ENCODE data around the gene PLEKHA3.

The PLEKHA3 gene

GRCh38 chr2:178526256-178526655 lies 46.0 kb downstream of the PLEKHA3 start:
- DNase-seq (ENCODE audit: extremely low read depth, insufficient read length): no peak
- Histone ChIP-seq H3K27me3 (replicated peaks; ENCODE audit: control insufficient read depth, insufficient read depth, low read length) (no peaks in the 10 kb centered on the region), H3K4me3 (replicated peaks; ENCODE audit: low read depth, low read length) (no peak overlapping the region), H3K36me3 (ENCODE audit: control insufficient read depth, insufficient read depth, low read length) (no peaks in the 10 kb centered on the region)
- no peak for TF ChIP-seq CTCF (IDR thresholded peaks at IDR 0.05; ENCODE audit: insufficient read depth, low read length, poor library complexity, severe bottlenecking)

GRCh38 chr2:178527592-178527991 lies 47.3 kb downstream of the PLEKHA3 start:
- Histone ChIP-seq H3K27me3 (replicated peaks; ENCODE audit: control insufficient read depth, insufficient read depth, low read length) (no peaks in the 10 kb centered on the region), H3K4me3 (replicated peaks; ENCODE audit: low read depth, low read length) (no peak overlapping the region), H3K36me3 (ENCODE audit: control insufficient read depth, insufficient read depth, low read length) (no peaks in the 10 kb centered on the region; the same call in 1 of the 2 replicates)
- no peak for TF ChIP-seq CTCF (IDR thresholded peaks at IDR 0.05; ENCODE audit: insufficient read depth, low read length, poor library complexity, severe bottlenecking)
- DNase-seq (ENCODE audit: extremely low read depth, insufficient read length): no peak

GRCh38 chr2:178528647-178529046 lies 48.4 kb downstream of the PLEKHA3 start:
- no peaks in the 10 kb centered on the region for H3K27me3 ChIP-seq (replicated peaks; ENCODE audit: control insufficient read depth, insufficient read depth, low read length)
- TF ChIP-seq CTCF (IDR thresholded peaks at IDR 0.05; ENCODE audit: insufficient read depth, low read length, poor library complexity, severe bottlenecking): no peak
- H3K4me3 ChIP-seq (replicated peaks; ENCODE audit: low read depth, low read length): no peak overlapping the region
- DNase-seq (ENCODE audit: extremely low read depth, insufficient read length): no peak
- H3K36me3 ChIP-seq (ENCODE audit: control insufficient read depth, insufficient read depth, low read length): no peaks in the 10 kb centered on the region; the same call in 1 of the 2 replicates

GRCh38 chr2:178529194-178529593 lies 48.9 kb downstream of the PLEKHA3 start:
- Histone ChIP-seq H3K36me3 (ENCODE audit: control insufficient read depth, insufficient read depth, low read length) (no peaks in the 10 kb centered on the region; the same call in 1 of the 2 replicates), H3K4me3 (replicated peaks; ENCODE audit: low read depth, low read length) (no peak overlapping the region), H3K27me3 (replicated peaks; ENCODE audit: control insufficient read depth, insufficient read depth, low read length) (no peaks in the 10 kb centered on the region)
- no peak for TF ChIP-seq CTCF (IDR thresholded peaks at IDR 0.05; ENCODE audit: insufficient read depth, low read length, poor library complexity, severe bottlenecking)
- DNase-seq (ENCODE audit: extremely low read depth, insufficient read length): peak; percentile 32

- no peak for DNase-seq (ENCODE audit: extremely low read depth, insufficient read length)
- TF ChIP-seq CTCF (IDR thresholded peaks at IDR 0.05; ENCODE audit: insufficient read depth, low read length, poor library complexity, severe bottlenecking): no peak
- Histone ChIP-seq H3K4me3 (replicated peaks; ENCODE audit: low read depth, low read length) (no peak overlapping the region), H3K36me3 (ENCODE audit: control insufficient read depth, insufficient read depth, low read length) (no peaks in the 10 kb centered on the region; the same call in 1 of the 2 replicates), H3K27me3 (replicated peaks; ENCODE audit: control insufficient read depth, insufficient read depth, low read length) (no peaks in the 10 kb centered on the region)
Observed at GRCh38 chr2:178530131-178530530, 49.9 kb downstream of the PLEKHA3 start.

GRCh38 chr2:178530625-178531142 lies 50.4 kb downstream of the PLEKHA3 start:
- Histone ChIP-seq H3K36me3 (ENCODE audit: control insufficient read depth, insufficient read depth, low read length) (no peaks in the 10 kb centered on the region; the same call in 1 of the 2 replicates), H3K4me3 (replicated peaks; ENCODE audit: low read depth, low read length) (peak overlapping the region; percentile 53), H3K27me3 (replicated peaks; ENCODE audit: control insufficient read depth, insufficient read depth, low read length) (no peaks in the 10 kb centered on the region)
- TF ChIP-seq CTCF (IDR thresholded peaks at IDR 0.05; ENCODE audit: insufficient read depth, low read length, poor library complexity, severe bottlenecking): no peak
- peak; percentile 76 for DNase-seq (ENCODE audit: extremely low read depth, insufficient read length)

Data from GM06990 (cell line).